NCI-H1694 (cell line): ENCODE measurements around the gene MIDN.
"Not testable (repeated sequence)": the region's sequence is repeated elsewhere in the genome, so short reads cannot be mapped to it uniquely, and the experiment has no call there.

Source experiments
- DNase-seq: peaks from one replicate; lab custom pipeline; 2025; lab: John Stamatoyannopoulos, UW

Gene MIDN

GRCh38 chr19:1295169-1296012, 47.0 kb downstream of the MIDN start:
- no peak for DNase-seq

DNA sequence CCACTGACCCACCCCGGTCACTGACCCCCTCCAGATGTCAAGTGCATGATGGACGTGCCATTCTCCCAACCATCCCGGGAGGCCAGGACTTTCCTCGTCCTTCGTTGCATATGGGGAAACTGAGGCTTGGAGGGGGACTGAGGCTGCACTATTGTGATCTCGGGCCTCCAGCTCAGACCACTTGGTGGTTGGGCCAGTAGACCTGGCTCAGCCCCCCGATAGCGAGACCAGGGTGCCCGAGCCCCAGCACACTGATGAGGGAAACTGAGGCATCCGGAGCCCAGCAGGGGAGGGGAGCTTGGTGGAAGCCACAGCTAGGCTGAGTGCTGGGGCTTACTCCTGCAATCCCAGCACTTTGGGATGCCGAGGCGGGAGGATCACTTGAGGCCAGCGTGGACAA, 47.7 kb downstream of the MIDN start:
- DNase-seq, result no peak

DNA sequence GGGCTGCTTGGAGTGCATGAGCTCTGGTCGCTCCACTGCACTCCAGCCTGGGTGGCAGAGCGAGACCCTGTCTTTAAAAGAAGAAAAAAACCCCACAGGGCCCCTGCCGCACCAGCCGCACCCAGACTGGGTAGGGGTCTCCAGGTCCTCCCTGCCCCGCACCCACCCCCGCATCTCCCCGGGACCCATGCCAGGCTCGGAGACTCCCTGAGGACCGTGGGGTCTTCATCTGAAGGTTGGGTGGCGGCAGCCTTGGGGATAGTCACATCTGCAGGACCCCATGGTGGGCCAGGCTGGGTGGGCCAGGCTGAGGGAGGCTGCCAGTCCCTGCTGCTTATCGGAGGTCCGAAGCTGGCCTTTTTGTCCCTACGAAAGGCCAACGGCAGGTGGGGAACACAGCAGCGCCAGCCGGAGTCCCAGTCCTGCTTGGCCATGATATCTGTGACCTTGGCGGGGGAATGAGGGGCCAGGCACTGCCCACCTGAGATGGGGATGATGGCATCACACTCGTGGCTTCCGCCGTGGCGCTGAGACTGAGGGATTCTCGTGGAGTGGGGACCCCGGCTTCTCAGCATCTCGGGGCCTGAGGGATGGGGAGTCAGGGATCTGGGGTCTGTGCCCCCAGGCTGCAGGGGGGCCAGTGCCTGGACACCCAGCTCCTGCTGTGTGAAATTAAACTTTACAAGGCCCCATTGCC, 48.3 kb downstream of the MIDN start:
- no peak for DNase-seq

DNA sequence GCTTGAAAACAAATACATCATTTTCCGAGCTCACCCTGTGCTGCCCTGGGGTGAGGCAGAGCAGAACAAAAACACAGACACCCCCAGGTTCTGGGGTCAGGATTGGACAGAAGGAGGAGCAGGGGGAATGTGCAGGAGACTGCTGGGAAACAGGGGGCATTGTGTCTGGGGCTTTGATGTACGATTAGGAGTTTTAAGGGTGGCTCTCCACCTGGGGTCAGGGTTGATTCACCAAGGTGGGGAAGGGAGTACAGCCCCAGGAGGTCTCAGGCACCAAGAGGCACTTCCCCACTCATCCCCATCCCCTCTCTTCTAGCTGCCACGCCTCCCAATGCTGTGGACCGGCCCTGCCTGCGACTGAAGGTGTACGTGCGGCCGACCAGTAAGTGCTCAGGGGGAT, 49.9 kb downstream of the MIDN start:
- no peak for DNase-seq

DNA sequence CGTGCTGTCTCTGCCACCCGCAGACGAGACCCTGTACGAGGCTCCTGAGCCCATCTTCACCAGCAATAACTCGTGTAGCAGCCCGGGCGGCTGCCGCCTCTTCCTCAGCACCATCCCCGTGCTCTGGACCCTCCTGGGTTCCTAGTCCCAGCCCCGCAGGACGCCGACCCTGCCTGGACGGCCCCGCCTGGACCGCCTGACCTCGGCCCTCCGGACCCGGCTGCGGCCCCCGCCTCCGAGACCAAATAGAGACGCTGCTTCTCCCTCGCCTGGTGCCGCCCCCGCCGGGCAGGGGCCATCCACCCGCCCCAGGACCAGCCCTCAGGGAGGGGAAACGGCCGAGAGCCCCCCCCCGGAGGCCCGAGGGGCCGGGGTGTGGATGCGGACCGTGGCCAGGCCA, 51.4 kb downstream of the MIDN start:
- no peak for DNase-seq

GRCh38 chr19:1300744-1301490, 52.5 kb downstream of the MIDN start:
- no peak for DNase-seq

GRCh38 chr19:1302533-1303239, 54.3 kb downstream of the MIDN start:
- DNase-seq, result no peak

DNA sequence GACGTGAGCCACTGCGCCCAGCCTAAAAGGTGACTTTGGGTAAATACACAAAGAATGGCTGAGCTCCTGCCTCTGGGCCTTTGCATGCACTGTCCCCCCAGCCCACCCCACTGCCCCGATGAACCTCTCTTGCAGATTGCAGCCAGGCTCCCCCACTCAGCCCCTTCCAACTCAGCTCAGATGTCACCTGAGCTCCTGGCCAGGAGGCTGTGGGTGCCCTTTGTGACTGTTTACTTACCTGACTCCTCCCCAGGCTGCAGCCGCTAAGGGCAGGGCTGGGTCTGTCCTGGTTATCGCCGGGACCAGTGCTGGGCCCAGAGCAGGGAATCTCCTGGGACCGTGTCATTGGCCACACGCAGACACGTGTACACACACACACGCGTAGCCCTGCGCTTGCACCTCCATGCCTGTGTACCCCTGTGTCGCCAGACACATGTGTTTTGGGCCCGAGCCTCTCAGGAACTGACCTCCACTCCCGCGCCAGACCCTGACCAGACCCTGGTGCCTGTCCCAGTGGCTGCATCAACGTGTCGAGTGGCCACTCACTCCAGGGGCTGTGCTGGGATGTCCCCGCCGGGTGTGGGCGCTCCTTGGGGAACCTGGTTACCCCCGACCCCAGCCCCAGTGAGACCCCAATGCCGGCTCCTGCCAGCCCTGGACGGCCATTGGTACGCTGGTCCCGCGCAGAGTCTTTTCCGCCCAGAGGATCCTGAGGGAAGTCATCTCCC, 56.0 kb downstream of the MIDN start:
- DNase-seq, result no peak

DNA sequence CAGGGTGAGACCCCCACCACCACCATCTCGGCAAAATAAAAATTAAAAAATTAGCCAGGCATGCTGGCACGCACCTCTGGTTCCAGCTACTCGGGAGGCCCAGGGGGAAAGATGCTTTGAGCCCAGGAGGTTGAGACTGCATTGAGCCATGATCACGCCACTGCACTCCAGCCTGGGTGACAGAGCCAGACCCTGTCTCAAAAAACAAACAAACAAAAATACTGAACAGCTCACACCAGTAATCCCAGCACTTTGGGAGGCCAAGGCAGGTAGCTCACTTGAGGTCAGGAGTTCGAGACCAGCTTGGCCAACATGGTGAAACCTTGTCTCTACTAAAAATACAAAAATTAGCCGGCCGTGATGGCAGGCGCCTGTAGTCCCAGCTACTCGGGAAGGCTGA, 57.0 kb downstream of the MIDN start:
- DNase-seq, result not testable (repeated sequence)

DNA sequence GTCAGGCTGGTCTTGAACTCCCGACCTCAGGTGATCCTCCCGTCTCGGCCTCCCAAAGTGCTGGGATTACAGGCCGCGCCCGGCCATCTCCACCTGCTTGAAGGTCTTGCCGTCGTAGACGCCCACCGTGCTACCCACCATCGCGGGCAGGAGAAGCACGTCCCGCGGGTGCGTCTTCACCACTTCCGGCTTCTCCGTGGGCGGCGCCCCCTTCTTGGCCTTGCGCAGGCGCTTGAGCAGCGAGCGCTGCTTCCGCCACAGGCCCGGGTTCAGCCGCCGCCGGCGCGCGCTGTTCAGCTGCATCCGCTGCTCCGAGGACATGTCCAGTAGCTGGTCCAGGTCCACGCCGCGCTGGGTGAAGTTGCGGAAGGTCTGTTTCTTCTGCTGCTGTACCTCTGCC, 58.9 kb downstream of the MIDN start:
- DNase-seq, result no peak

- no peak for DNase-seq
Measured at GRCh38 chr19:1307755-1308303, 59.4 kb downstream of the MIDN start.

GRCh38 chr19:1308718-1309117, 60.3 kb downstream of the MIDN start:
- DNase-seq, result no peak
